Calu3 (cell line): ENCODE measurements around the gene UCP2. TPM values are rescaled to one million over a fixed set of nuclear protein-coding genes. Genes with fewer than 3 reads are reported as not detected.
A peak's percentile ranks its signal among the peaks of the same experiment; 100 is the strongest.

Experiments used
- BruUV-seq: library from RNA; stranded (reverse); fragments of 400-500 nt; replicated peaks from 2 replicates; lab custom pipeline; 2021; lab: Mats Ljungman, UMichigan
- CTCF ChIA-PET: fragments of 300-600 bp; sonication (Branson Sonifier 250); formaldehyde crosslinking; loops from one replicate; lab custom pipeline; 2022; ENCODE audit warnings: antibody characterized with exemption; lab: Charles Lee
- DNase-seq: peaks from one replicate; pipeline ENCODE4 v3.0.0; 2022
- H3K27ac Mint-ChIP-seq: one replicate; pipeline ENCODE4 v1.8.0; 2022; ENCODE audit warnings: mixed read lengths; ENCODE audit not compliant: unreplicated experiment
- H3K27me3 Mint-ChIP-seq: one replicate; pipeline ENCODE4 v1.8.0; 2022; ENCODE audit warnings: mixed read lengths; ENCODE audit not compliant: unreplicated experiment
- H3K36me3 Mint-ChIP-seq: one replicate; pipeline ENCODE4 v1.8.0; 2022; ENCODE audit warnings: mild to moderate bottlenecking, moderate library complexity, mixed read lengths; ENCODE audit not compliant: insufficient read depth, unreplicated experiment
- H3K4me1 Mint-ChIP-seq: one replicate; pipeline ENCODE4 v1.8.0; 2022; ENCODE audit warnings: mild to moderate bottlenecking, low read depth, mixed read lengths; ENCODE audit not compliant: unreplicated experiment
- H3K4me3 Mint-ChIP-seq: one replicate; pipeline ENCODE4 v1.8.0; 2022; ENCODE audit warnings: mild to moderate bottlenecking, low read depth, moderate library complexity, mixed read lengths; ENCODE audit not compliant: unreplicated experiment
- H3K9me3 Mint-ChIP-seq: one replicate; pipeline ENCODE4 v1.8.0; 2022; ENCODE audit warnings: low read depth, mixed read lengths; ENCODE audit not compliant: unreplicated experiment
- intact Hi-C: fragments of 100-400 bp; cut with micrococcal nuclease; formaldehyde crosslinking; loops from one replicate; pipeline ENCODE4 v1.10.0; 2022; ENCODE audit not compliant: unreplicated experiment
- total RNA-seq: library from RNA; stranded (reverse); gene quantifications from 2 replicates; pipeline ENCODE4 v1.2.3, GENCODE V29; 2022
- TF ChIP-seq, protein P1 (sequence below): fragments of 200-600 bp; IDR thresholded peaks from one replicate; pipeline ENCODE4 v1.8.0; 2022; ENCODE audit warnings: antibody characterized with exemption; ENCODE audit not compliant: unreplicated experiment

Gene UCP2
- total RNA-seq, 1 experiment from 2014 or later: 14.7 TPM

DNA sequence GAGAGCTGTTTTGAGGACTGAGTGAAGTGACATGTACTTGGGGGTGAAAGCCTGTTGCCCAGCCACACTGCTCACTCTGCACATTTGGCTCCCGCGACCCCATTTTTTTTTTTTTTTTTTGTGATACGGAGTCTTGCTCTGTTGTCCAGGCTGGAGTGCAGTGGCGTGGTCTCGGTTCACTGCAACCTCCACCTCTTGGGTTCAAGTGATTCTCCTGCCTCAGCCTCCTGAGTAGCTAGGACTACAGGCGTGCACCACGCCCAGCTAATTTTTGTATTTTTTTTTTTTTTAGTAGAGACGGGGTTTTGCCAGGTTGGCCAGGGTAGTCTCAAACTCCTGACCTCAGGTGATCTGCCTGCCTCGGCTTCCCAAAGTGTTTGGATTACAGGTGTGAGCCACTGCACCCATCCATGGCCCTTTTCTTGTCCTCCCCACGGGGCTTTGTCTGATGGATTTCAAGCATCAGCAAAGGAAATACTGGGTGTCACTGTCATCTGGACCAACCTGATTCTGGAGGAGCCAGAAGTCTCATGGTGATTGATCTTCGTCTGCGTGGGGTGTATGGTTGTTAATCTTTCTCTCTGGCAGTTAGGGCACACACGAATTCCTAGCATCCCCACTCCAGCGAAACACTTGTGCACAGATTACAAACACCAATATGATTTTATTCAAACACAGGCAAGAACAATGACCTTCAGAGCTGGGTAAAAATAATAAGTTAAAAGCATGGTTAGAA, 29.6 kb upstream of the UCP2 start:
- no peak for DNase-seq
- no TSS peak for BruUV-seq
- CTCF ChIA-PET: interaction anchor here (0.7 kb wide), 1 partner anchor 482 kb away, joined by 3 read pairs; no protein-coding TSS in a partner anchor
- H3K4me1 Mint-ChIP-seq: no peaks in the 10 kb centered on the region
- peaks cover 5% of the 10 kb centered on the region for H3K36me3 Mint-ChIP-seq
- H3K27me3 Mint-ChIP-seq: no peaks in the 10 kb centered on the region
- no peaks in the 10 kb centered on the region for H3K9me3 Mint-ChIP-seq
- TF ChIP-seq, protein P1, sequence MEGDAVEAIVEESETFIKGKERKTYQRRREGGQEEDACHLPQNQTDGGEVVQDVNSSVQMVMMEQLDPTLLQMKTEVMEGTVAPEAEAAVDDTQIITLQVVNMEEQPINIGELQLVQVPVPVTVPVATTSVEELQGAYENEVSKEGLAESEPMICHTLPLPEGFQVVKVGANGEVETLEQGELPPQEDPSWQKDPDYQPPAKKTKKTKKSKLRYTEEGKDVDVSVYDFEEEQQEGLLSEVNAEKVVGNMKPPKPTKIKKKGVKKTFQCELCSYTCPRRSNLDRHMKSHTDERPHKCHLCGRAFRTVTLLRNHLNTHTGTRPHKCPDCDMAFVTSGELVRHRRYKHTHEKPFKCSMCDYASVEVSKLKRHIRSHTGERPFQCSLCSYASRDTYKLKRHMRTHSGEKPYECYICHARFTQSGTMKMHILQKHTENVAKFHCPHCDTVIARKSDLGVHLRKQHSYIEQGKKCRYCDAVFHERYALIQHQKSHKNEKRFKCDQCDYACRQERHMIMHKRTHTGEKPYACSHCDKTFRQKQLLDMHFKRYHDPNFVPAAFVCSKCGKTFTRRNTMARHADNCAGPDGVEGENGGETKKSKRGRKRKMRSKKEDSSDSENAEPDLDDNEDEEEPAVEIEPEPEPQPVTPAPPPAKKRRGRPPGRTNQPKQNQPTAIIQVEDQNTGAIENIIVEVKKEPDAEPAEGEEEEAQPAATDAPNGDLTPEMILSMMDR: no peak
- no peak overlapping the region for H3K27ac Mint-ChIP-seq
- H3K4me3 Mint-ChIP-seq: no peak overlapping the region
- intact Hi-C loops: no loop called here

DNA sequence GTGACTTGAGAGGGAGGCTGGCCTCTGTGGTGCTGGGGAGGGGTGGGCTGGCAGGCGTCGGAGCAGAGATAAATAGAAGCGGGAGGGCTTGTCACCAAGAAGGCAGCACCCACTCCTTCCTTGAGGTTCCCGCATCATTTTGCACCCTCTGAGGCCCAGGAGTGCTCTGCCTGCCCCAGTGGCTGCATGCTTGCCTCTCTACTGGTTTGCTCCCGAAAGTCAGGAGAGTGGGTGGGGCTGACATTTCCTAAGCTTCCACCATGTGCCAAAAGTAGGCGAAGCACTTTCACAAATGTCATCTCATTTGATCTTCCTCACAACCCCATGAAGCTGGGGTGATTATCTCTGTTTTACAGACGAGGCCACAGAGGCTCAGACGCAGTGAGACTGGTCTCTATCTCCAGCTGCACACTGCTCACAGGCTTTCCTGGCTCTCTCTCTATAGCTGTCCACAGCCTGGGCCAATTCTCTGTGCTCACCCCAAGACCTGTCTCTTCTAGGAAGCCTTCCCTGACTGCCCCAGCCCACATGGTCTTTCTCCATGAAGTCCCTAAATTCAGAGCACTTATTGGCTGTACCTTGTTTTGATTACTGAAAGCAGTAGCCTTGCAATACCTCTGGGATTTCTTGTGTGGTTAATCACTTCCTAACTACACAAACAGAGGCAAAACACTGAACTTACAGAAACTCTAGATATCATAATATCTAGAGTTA, 28.9 kb upstream of the UCP2 start:
- CTCF ChIA-PET: interaction anchor here (0.7 kb wide), 1 partner anchor 481 kb away, joined by 3 read pairs; no protein-coding TSS in a partner anchor
- Mint-ChIP-seq H3K27me3 (no peaks in the 10 kb centered on the region), H3K36me3 (peaks cover 5% of the 10 kb centered on the region), H3K4me3 (no peak overlapping the region), H3K9me3 (no peaks in the 10 kb centered on the region), H3K27ac (peak overlapping the region; percentile 39), H3K4me1 (no peaks in the 10 kb centered on the region)
- BruUV-seq: no TSS peak
- intact Hi-C loops: no loop called here
- TF ChIP-seq, protein P1: no peak
- DNase-seq: no peak

DNA sequence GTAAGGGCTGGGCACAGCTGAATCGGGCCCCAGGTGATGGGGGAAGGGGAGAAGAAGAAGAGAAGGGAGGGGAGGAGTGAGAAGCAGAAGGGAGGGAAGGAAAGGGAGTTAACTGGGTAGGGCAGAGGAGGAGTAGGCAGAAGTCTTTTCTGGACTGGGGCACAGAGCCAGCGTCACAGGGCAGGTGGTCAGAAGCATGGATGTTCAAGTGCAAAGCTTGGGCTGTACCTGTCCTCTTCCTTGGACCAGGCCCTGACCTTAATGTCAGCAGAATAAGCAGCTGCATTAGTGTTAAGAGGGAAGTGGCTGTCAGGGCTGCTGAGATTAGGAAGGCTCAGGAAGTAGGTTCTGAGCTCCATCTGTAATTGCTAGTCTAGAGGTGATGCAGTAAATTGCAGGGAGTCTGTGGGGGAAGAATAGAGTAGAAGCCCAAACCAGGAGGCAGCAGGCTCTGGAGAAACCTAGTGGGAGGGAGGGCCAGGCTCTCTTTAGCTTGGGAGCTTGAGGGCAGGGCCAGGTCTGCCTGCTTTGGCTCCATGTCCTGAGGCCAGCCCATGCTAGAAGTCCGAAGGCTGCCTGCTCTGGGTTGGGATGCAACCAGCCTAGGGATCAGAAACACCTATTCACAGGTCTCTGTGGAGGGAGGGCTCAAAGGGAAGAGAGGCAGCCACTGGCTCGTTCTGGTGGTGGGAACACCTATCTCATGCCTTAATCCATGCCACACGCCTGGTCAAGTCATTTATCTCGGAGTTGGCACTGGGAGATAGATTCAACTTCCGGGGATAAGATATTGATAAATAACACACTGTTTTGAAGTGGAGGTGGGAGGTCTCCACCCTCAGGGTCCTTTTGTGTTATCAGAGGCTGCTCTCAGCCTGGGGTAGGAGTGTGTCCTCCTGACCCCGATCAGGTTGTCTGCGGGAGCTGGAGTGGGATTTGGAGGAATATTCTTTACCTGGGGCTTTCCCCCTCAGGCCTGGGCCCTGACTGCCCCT, 28.0 kb upstream of the UCP2 start:
- H3K4me1 Mint-ChIP-seq: no peaks in the 10 kb centered on the region
- no peaks in the 10 kb centered on the region for H3K9me3 Mint-ChIP-seq
- no peaks in the 10 kb centered on the region for H3K27me3 Mint-ChIP-seq
- peaks cover 5% of the 10 kb centered on the region for H3K36me3 Mint-ChIP-seq
- no TSS peak for BruUV-seq
- CTCF ChIA-PET: no interaction called here
- intact Hi-C loops: no loop called here
- TF ChIP-seq, protein P1: no peak
- H3K4me3 Mint-ChIP-seq: no peak overlapping the region
- no peak for DNase-seq
- H3K27ac Mint-ChIP-seq: no peak overlapping the region

DNA sequence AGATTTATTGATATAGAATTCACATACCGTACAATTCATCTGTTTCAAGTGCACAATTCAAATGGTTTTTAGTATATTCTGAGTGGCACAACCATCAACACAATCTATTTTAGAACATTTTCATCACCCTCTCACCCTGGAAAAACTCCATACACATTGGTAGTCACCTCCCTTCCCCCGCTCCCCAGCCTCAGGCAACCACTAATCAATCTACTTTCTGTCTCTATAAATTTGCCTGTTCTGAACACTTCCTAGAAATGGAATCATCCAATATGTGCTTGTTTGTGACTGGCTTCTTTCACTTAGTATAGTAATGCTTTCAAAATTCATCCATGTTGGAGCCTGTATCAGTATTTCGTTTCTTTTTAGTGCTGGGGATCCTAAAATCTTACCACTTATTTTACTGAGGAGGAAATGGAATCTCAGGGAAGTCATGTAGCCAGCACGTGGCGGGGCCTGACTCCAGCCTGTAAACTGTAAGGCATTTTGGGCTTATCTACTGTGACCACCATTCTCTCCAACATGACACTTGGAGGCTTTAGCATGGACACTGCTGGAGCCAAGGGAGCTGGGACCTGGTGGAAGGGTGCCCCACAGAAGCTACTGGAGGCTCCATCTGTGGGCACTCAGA, 27.1 kb upstream of the UCP2 start:
- no peaks in the 10 kb centered on the region for H3K4me1 Mint-ChIP-seq
- BruUV-seq: no TSS peak
- no peaks in the 10 kb centered on the region for H3K9me3 Mint-ChIP-seq
- no peak for DNase-seq
- H3K36me3 Mint-ChIP-seq: peaks cover 5% of the 10 kb centered on the region
- no peaks in the 10 kb centered on the region for H3K27me3 Mint-ChIP-seq
- TF ChIP-seq, protein P1: no peak
- H3K27ac Mint-ChIP-seq: no peak overlapping the region
- CTCF ChIA-PET: no interaction called here
- H3K4me3 Mint-ChIP-seq: no peak overlapping the region
- intact Hi-C loops: no loop called here
